Immature natural killer cell (primary cell): ENCODE data around the gene MCF2L. TPM values are rescaled to one million over a fixed set of nuclear protein-coding genes. Genes with fewer than 3 reads are reported as not detected.
"Not testable (repeated sequence)": the region's sequence is repeated elsewhere in the genome, so short reads cannot be mapped to it uniquely, and the experiment has no call there.

ENCODE experiments used
- DNase-seq, 3 donors: peaks; one replicate each; pipeline ENCODE4 v3.0.0; 2022; ENCODE audit warnings: mixed read lengths in 1 of 3
- H3K27ac Mint-ChIP-seq, 6 donors: one replicate each; pipeline ENCODE4 v1.8.0; 2020; ENCODE audit warnings: mixed read lengths in 6 of 6, mild to moderate bottlenecking in 5 of 6, inconsistent platforms in 4 of 6, moderate library complexity in 3 of 6
- H3K27me3 Mint-ChIP-seq, 3 donors: one replicate each; pipeline ENCODE4 v1.8.0; 2020 to 2021; ENCODE audit warnings: low read depth in 3 of 3, mild to moderate bottlenecking in 3 of 3, mixed read lengths in 3 of 3, moderate library complexity in 3 of 3, inconsistent platforms in 1 of 3
- H3K36me3 Mint-ChIP-seq, 3 donors: one replicate each; pipeline ENCODE4 v1.8.0; 2020; ENCODE audit warnings: mixed read lengths in 3 of 3, inconsistent platforms in 2 of 3, mild to moderate bottlenecking in 2 of 3
- H3K4me1 Mint-ChIP-seq, 2 donors: one replicate each; pipeline ENCODE4 v1.8.0; 2020; ENCODE audit warnings: inconsistent platforms in 2 of 2, mild to moderate bottlenecking in 2 of 2, mixed read lengths in 2 of 2, moderate library complexity in 1 of 2
- H3K4me3 Mint-ChIP-seq, 5 donors: one replicate each; pipeline ENCODE4 v1.8.0; 2020; ENCODE audit warnings: mild to moderate bottlenecking in 5 of 5, mixed read lengths in 5 of 5, inconsistent platforms in 3 of 5, moderate library complexity in 3 of 5
- H3K9me3 Mint-ChIP-seq, 6 donors: one replicate each; pipeline ENCODE4 v1.8.0; 2020; ENCODE audit warnings: mild to moderate bottlenecking in 6 of 6, mixed read lengths in 6 of 6, inconsistent platforms in 4 of 6, moderate library complexity in 3 of 6
- polyA plus RNA-seq, 3 donors: library from polyadenylated mRNA; unstranded; fragments of 300-500 nt; fragmentation: Illumina TruSeq; gene quantifications; one replicate each; pipeline ENCODE4 v1.2.3, GENCODE V29; 2021

The MCF2L gene
- polyA plus RNA-seq, 3 donors from 2014 or later, result 0.82 TPM; not detected in 2

- no peaks in the 10 kb centered on the region for H3K9me3 Mint-ChIP-seq
- H3K36me3 Mint-ChIP-seq, result no peaks in the 10 kb centered on the region
- DNase-seq, result no peak
- peaks cover 0 to 7% (median 2%) of the 10 kb centered on the region in 3 donors for H3K27me3 Mint-ChIP-seq
- no peak overlapping the region for H3K4me3 Mint-ChIP-seq
- H3K27ac Mint-ChIP-seq, result no peak overlapping the region
- H3K4me1 Mint-ChIP-seq, result no peaks in the 10 kb centered on the region
Measured at GRCh38 chr13:113094410-113094800, 125.4 kb downstream of the MCF2L start.

- Mint-ChIP-seq H3K27ac (no peak overlapping the region), H3K27me3 (peaks cover 0 to 7% (median 2%) of the 10 kb centered on the region in 3 donors), H3K4me1 (no peaks in the 10 kb centered on the region), H3K36me3 (no peaks in the 10 kb centered on the region), H3K4me3 (no peak overlapping the region), H3K9me3 (no peaks in the 10 kb centered on the region)
- no peak for DNase-seq
Measured at GRCh38 chr13:113095146-113096051, 126.4 kb downstream of the MCF2L start.

DNA sequence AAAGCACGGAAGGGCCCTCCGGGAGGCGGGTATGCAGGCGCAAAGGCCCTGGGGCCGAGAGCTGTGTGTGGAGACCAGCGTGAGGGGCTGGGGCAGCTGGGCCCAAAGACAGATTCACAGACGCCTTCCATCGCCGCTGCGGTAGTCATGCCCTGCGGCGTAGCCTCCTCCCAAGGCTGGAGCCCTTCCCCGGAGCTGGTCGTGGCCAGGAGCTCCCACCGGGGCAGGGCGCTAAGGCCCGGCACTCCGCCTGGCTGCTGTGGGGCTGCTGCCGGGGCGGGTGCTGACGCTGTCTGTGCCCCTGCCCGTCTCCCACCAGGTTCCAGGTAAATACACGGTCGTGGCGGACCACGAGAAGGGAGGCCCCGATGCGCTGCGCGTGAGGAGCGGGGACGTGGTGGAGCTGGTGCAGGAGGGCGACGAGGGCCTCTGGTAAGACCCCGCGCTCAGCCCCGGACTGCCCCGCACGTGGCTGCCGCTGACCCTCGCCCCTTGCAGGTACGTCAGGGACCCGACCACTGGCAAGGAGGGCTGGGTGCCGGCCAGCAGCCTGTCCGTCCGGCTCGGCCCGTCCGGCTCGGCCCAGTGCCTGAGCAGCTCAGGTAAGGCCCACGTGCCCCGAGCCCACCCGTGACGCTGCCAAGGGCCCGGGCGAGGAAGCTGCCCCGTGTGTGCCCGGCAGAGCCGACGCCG is 127.2 kb downstream of the MCF2L start:
- Mint-ChIP-seq H3K4me1 (no peaks in the 10 kb centered on the region), H3K9me3 (no peaks in the 10 kb centered on the region), H3K4me3 (no peak overlapping the region), H3K27ac (no peak overlapping the region), H3K36me3 (no peaks in the 10 kb centered on the region), H3K27me3 (peaks cover 0 to 7% (median 2%) of the 10 kb centered on the region in 3 donors)
- DNase-seq, result no peak

GRCh38 chr13:113096745-113097305 is 127.8 kb downstream of the MCF2L start:
- no peaks in the 10 kb centered on the region for H3K9me3 Mint-ChIP-seq
- DNase-seq, result no peak
- no peak overlapping the region for H3K27ac Mint-ChIP-seq
- H3K4me3 Mint-ChIP-seq, result no peak overlapping the region
- H3K4me1 Mint-ChIP-seq, result no peaks in the 10 kb centered on the region
- H3K36me3 Mint-ChIP-seq, result no peaks in the 10 kb centered on the region
- H3K27me3 Mint-ChIP-seq, result peaks cover 0 to 7% (median 2%) of the 10 kb centered on the region in 3 donors

DNA sequence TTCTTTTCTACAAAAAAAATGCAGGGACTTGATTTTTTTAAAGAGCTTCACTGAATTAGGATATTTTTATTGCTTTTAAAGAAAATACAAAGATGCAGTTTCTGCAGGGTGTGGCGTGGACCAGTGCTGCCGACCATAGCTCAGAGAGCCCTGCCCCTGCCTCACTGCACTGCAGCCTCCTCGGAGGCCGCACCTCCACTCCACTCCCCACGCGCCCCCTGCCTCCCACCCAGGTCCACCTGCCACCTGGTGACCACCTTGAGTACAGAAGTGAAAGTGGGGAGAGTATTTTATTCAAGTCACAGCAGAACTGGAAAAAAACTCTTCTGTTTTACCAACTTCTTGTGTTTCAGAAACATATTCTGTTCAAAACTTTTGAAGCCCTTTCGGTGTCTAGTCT is 128.6 kb downstream of the MCF2L start:
- no peaks in the 10 kb centered on the region for H3K4me1 Mint-ChIP-seq
- peaks cover 0 to 7% (median 2%) of the 10 kb centered on the region in 3 donors for H3K27me3 Mint-ChIP-seq
- no peaks in the 10 kb centered on the region for H3K36me3 Mint-ChIP-seq
- H3K9me3 Mint-ChIP-seq, result no peaks in the 10 kb centered on the region
- H3K27ac Mint-ChIP-seq, result no peak overlapping the region
- no peak for DNase-seq
- H3K4me3 Mint-ChIP-seq, result no peak overlapping the region

DNA sequence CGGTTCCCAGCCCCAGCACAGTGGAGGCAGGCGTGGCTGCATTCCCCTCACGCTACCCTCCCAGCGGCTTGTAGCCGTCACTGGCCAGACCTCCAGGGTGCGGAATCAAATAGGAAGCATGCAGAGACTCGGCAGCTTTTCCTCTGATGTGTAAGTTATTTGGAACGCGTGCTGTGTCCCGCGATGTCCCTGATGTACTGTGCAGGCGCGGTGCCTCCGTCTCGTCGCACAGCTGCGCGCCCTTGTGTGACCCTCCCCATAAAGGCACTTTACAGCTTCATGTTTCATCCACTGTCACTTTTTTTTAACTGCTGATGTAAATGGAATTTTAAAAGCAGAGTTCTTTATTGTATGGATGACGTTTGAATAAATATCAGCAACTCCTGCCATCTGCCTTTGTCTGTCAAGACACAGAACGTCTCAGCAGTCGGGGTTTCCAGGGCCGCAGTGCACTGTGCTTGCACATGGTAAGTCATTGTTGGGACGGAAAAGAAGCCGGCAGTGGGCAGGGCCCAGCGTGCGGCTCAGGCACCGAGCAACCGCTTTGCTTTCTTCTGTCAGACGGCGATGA is 129.2 kb downstream of the MCF2L start:
- Mint-ChIP-seq H3K36me3 (no peaks in the 10 kb centered on the region), H3K9me3 (no peaks in the 10 kb centered on the region), H3K4me3 (no peak overlapping the region), H3K27me3 (peaks cover 0 to 7% (median 2%) of the 10 kb centered on the region in 3 donors), H3K27ac (no peak overlapping the region), H3K4me1 (no peaks in the 10 kb centered on the region)
- no peak for DNase-seq

GRCh38 chr13:113099142-113099541 is 130.1 kb downstream of the MCF2L start:
- Mint-ChIP-seq H3K36me3 (no peaks in the 10 kb centered on the region), H3K4me3 (no peak overlapping the region), H3K4me1 (no peaks in the 10 kb centered on the region), H3K27me3 (peaks cover 0 to 7% (median 2%) of the 10 kb centered on the region in 3 donors), H3K27ac (no peak overlapping the region), H3K9me3 (no peaks in the 10 kb centered on the region)
- DNase-seq, result no peak

- not testable (repeated sequence) for H3K27ac Mint-ChIP-seq, H3K9me3 Mint-ChIP-seq
Measured at GRCh38 chr13:113102302-113102701, 133.3 kb downstream of the MCF2L start.

DNA sequence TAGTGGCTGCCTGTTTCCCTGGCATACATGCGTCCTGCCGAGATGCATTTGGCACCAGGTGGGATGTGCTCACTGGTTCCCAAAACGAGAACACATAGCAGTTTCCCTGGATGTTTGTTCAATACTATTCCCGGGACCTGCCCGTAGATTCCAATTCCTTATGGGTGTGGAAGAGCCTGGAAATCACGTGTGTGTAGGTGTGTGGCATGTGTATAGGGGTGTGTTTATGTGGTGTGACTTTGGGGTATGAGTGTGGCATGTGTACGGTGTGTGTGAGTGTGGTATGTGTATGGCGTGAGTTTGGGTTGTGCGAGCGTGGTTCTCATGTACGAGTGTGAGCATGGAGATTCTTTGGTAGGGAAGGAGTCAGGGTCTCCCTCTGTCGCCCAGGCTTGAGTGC is 133.7 kb downstream of the MCF2L start:
- no peak for DNase-seq
- Mint-ChIP-seq H3K27me3 (peaks cover 0 to 2% (median 2%) of the 10 kb centered on the region in 3 donors), H3K27ac (no peak overlapping the region), H3K4me1 (peaks cover 0 to 2% of the 10 kb centered on the region in 2 donors), H3K9me3 (no peaks in the 10 kb centered on the region), H3K4me3 (no peak overlapping the region), H3K36me3 (no peaks in the 10 kb centered on the region)

More at GRCh38 chr13:113102302-113102701, 133.3 kb downstream of the MCF2L start:
- H3K36me3 Mint-ChIP-seq, H3K27me3 Mint-ChIP-seq, H3K4me1 Mint-ChIP-seq, DNase-seq, H3K4me3 Mint-ChIP-seq: not testable (repeated sequence)

DNA sequence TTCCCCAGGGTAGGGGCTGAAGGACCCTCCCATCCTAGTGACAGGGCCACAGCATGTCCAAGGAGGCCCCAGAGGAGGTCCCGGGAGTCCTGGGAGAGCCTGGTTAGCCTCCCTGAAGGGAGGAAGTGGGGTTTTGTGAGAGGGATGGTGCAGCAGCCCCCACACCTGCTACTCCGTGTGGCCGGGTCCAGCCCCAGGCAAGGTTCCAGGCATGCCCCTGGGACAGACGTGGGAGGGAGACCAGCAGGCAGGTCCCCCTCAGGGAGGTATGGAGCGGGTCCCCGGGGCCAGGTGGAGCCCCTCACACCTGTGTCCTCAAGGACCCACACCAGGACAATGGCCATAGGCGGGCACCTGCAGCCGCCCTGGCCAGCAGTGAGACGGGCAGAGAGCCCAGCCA is 134.6 kb downstream of the MCF2L start:
- no peaks in the 10 kb centered on the region for H3K27me3 Mint-ChIP-seq
- H3K27ac Mint-ChIP-seq, result no peak overlapping the region
- DNase-seq, result no peak
- H3K9me3 Mint-ChIP-seq, result no peaks in the 10 kb centered on the region
- H3K4me3 Mint-ChIP-seq, result no peak overlapping the region
- H3K4me1 Mint-ChIP-seq, result peaks cover 0 to 2% of the 10 kb centered on the region in 2 donors
- no peaks in the 10 kb centered on the region for H3K36me3 Mint-ChIP-seq

DNA sequence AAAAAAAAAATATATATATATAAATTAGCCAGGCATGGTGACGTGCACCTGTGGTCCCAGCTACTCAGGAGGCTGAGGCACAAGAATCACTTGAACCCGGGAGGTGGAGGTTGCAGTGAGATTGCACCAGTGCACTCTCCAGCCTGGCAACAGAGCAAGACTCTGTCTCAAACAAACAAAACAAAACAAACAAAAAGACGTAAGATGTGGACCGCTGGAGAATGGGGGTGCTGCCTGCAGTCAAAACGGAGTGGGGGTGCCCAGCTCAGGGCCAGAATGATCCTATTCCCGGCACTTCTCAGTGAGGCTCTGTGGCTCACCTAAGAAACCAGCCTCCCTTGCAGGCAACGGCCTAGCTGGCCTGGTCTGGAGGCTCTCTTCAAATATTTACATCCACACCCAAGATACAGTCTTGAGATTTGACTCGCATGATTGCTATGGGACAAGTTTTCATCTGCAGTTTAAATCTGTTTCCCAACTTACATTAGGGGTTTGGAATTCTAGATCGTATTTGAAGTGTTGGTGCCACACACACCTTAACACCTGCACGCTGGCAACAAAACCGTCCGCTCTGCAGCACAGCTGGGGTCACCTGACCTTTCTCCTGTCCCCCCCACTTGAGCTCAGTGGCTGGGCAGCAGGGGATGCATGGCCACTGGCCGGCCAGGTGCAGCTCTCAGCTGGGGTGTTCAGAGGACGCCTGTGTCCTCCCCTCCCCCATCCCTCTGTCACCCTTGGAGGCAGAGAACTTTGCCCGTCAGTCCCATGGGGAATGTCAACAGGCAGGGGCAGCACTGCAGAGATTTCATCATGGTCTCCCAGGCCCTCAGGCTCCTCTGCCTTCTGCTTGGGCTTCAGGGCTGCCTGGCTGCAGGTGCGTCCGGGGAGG is 136.3 kb downstream of the MCF2L start, which contains the start of gene F7:
Gene F7, plus strand, starts transcription at position 760 of the 889 bp plus-strand sequence. Its CDS starts 51 bp downstream, at position 811.
- no peak for DNase-seq
- Mint-ChIP-seq H3K27ac (no peak within 1 kb of the TSS), H3K4me1 (peaks cover 0 to 2% of the 10 kb centered on the region in 2 donors), H3K9me3 (no peaks in the 10 kb centered on the region), H3K4me3 (no peak within 1 kb of the TSS), H3K27me3 (peaks cover 0 to 1% (median 0%) of the 10 kb centered on the region in 3 donors), H3K36me3 (no peaks in the 10 kb centered on the region)

DNA sequence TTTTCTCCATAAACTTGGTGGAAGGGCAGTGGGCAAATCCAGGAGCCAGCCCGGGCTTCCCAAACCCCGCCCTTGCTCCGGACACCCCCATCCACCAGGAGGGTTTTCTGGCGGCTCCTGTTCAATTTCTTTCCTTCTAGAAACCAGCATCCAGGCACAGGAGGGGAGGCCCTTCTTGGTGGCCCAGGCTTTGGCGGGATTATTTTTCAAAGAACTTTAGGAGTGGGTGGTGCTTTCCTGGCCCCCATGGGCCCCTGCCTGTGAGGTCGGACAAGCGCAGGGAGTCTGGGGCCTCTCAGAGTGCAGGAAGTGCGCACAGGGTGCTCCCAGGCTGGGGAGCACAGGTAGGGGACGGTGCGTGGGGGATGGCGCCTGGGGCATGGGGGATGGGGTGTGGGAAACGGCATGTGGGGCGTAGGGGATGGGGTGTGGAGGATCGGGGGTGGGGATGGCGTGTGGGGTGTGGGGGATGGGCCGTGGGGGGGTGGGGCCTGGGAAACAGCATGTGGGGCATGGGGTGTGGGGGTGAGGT is 137.0 kb downstream of the MCF2L start:
- DNase-seq, result no peak
- Mint-ChIP-seq H3K9me3 (peaks cover 0 to 1% (median 0%) of the 10 kb centered on the region in 6 donors), H3K36me3 (no peaks in the 10 kb centered on the region), H3K4me3 (no peak overlapping the region), H3K4me1 (peaks cover 0 to 2% of the 10 kb centered on the region in 2 donors), H3K27me3 (peaks cover 0 to 1% (median 0%) of the 10 kb centered on the region in 3 donors), H3K27ac (no peak overlapping the region)
